Astrocyte of the spinal cord (primary cell): ENCODE data around the gene CPA3.

Experiments
- DNase-seq: peaks from one replicate; pipeline ENCODE4 v3.0.0; 2011; ENCODE audit warnings: low read depth, low spot score
- H3K4me3 ChIP-seq: 2 replicates; pipeline ENCODE4 v1.5.1; 2011; ENCODE audit warnings: low read depth, mild to moderate bottlenecking, low read length, moderate library complexity
- in situ Hi-C: cut with HindIII; loops from 2 replicates; pipeline ENCODE4 v1.10.0; 2017; ENCODE audit warnings: low sequenced_read_pairs
- TF ChIP-seq, protein P1 (sequence below): IDR thresholded peaks from 2 replicates; pipeline ENCODE4 v1.5.1; 2012; ENCODE audit warnings: low read depth, mild to moderate bottlenecking, low read length, inconsistent platforms

The CPA3 gene

DNA sequence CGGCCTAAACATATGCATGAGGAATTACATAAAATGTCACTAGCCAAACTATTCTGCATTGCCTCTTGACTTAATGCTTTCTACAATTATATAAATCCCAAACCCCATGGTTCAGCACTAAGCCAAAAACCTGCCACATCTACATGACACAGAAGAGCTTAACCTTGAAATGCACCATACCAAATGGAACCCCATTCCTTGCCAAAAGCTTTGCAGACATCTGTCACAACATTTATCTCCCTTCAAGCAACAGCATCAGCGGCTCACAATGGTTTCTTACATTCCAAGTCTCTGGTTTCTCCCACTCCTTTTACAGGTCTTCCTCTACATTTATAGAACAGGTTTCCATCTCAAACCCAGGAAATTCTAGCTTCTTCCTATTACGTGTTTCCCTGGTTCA, 67.9 kb downstream of the CPA3 start:
- TF ChIP-seq, protein P1, sequence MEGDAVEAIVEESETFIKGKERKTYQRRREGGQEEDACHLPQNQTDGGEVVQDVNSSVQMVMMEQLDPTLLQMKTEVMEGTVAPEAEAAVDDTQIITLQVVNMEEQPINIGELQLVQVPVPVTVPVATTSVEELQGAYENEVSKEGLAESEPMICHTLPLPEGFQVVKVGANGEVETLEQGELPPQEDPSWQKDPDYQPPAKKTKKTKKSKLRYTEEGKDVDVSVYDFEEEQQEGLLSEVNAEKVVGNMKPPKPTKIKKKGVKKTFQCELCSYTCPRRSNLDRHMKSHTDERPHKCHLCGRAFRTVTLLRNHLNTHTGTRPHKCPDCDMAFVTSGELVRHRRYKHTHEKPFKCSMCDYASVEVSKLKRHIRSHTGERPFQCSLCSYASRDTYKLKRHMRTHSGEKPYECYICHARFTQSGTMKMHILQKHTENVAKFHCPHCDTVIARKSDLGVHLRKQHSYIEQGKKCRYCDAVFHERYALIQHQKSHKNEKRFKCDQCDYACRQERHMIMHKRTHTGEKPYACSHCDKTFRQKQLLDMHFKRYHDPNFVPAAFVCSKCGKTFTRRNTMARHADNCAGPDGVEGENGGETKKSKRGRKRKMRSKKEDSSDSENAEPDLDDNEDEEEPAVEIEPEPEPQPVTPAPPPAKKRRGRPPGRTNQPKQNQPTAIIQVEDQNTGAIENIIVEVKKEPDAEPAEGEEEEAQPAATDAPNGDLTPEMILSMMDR: no peak
- in situ Hi-C loops: no loop called here
- no peak for DNase-seq
- H3K4me3 ChIP-seq: no peak overlapping the region

- in situ Hi-C loops: no loop called here
- no peak overlapping the region for H3K4me3 ChIP-seq
- peak; percentile 41 for DNase-seq
- TF ChIP-seq, protein P1: no peak
Measured at GRCh38 chr3:148937467-148938255, 72.6 kb downstream of the CPA3 start.

- DNase-seq: no peak
- TF ChIP-seq, protein P1: no peak
- in situ Hi-C loops: no loop called here
- H3K4me3 ChIP-seq: no peak overlapping the region
Measured at GRCh38 chr3:148938306-148938705, 73.2 kb downstream of the CPA3 start.

DNA sequence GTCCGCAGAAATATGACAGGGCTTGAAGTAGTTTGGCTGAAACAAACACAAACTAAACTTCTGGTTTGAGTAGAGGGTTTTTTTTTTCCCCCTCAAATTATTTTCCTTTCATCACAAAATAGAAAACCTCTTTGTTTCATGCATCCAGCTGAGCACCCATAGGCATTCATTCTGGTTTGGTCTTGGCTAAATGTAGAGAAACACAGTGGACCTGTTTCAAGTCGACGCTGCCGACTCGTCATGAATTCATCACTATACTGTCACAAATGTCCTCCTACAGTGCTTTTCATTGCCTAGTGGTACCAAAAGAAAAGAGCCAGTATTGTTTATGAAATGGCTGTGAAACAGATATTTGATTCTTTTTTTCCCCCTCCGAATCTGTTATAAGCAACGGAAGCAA, 73.8 kb downstream of the CPA3 start:
- in situ Hi-C loops: no loop called here
- TF ChIP-seq, protein P1: no peak
- no peak overlapping the region for H3K4me3 ChIP-seq
- no peak for DNase-seq

GRCh38 chr3:148940983-148941382, 75.9 kb downstream of the CPA3 start:
- no peak for DNase-seq
- H3K4me3 ChIP-seq: no peak overlapping the region
- TF ChIP-seq, protein P1: no peak
- in situ Hi-C loops: no loop called here

DNA sequence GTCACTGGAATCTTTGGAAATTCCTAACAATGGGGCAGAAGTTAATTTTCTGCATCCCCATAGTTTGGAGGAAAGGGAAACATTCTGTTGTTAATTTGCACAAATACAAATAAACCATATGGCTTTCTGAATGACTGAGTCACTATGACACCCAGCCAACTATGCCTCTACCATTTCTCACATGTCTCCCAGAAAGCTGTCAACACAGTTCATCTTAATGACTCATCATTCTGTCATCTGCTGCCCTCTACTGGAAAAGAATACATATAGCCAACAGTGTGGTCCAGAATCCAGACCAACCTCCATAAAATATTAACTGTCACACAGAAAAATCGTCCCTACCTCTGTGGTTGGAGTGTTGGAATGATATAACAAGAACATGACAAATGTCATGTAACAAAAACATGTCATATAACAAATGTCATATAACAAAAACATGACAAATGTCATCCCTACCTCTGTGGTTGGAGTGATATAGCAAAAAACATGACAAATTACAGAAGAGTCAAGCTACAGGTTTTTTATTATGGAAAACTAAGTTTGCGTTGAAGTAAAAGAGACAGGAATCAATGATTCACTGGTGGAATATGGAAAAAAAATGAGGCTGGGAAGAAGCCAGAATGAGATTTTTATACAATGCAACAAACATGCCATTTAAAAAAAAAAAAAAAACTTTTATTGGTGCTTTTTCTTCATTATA, 78.6 kb downstream of the CPA3 start:
- no peak overlapping the region for H3K4me3 ChIP-seq
- in situ Hi-C loops: no loop called here
- TF ChIP-seq, protein P1: peak; percentile 60
- DNase-seq: peak; percentile 81
